ENCODE results near the gene COX11.
A peak's percentile ranks its signal among the peaks of the same experiment; 100 is the strongest.

The COX11 gene, protein sequence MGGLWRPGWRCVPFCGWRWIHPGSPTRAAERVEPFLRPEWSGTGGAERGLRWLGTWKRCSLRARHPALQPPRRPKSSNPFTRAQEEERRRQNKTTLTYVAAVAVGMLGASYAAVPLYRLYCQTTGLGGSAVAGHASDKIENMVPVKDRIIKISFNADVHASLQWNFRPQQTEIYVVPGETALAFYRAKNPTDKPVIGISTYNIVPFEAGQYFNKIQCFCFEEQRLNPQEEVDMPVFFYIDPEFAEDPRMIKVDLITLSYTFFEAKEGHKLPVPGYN

GRCh38 chr17:54968262-54968987, at the start of gene COX11, which contains the start of gene STXBP4:
COX11 (minus strand) TSS chr17:54968654; CDS start chr17:54968646, 8 bp downstream.
STXBP4 (plus strand) TSS chr17:54968765; CDS start chr17:54986220, 17,455 bp downstream.
- TF ChIP-seq CTCF (IDR thresholded peaks at IDR 0.05; ENCODE audit: low read depth, low read length, missing control alignments): peak; percentile 0
- DNase-seq (ENCODE audit: low read depth): peak; percentile 89
- H3K4me3 ChIP-seq (ENCODE audit: low read depth, low read length): peak within 1 kb of the TSS; percentile 71

DNA sequence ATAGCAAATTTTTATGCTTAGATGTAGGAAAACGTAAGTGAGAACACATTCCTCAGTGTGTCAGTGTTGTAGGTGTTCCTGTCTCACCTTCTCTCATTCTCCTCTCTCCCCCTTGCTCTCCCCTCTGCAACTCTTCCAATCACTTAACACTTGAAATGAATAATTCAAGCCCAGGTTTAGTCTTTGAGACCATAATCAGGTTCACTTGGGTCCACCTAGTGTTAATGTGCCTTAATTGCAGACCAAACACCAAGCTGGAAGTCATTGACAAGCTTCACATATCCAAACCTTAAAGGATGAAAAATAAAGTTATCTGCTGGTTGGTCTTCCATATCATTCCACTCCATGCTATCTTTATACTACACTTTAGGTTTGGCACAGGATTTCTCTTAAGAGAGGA, 37.1 kb upstream of the COX11 start:
- no peak for DNase-seq (ENCODE audit: low read depth)
- H3K4me3 ChIP-seq (ENCODE audit: low read depth, low read length): no peak overlapping the region
- TF ChIP-seq CTCF (IDR thresholded peaks at IDR 0.05; ENCODE audit: low read depth, low read length, missing control alignments): peak; percentile 48

GRCh38 chr17:55004484-55004883, 36.0 kb upstream of the COX11 start:
- no peak overlapping the region for H3K4me3 ChIP-seq (ENCODE audit: low read depth, low read length)
- TF ChIP-seq CTCF (IDR thresholded peaks at IDR 0.05; ENCODE audit: low read depth, low read length, missing control alignments): no peak

GRCh38 chr17:55002458-55002857, 34.0 kb upstream of the COX11 start:
- TF ChIP-seq CTCF (IDR thresholded peaks at IDR 0.05; ENCODE audit: low read depth, low read length, missing control alignments): no peak
- DNase-seq (ENCODE audit: low read depth): no peak
- H3K4me3 ChIP-seq (ENCODE audit: low read depth, low read length): no peak overlapping the region

More at GRCh38 chr17:55004484-55004883, 36.0 kb upstream of the COX11 start:
- no peak for DNase-seq (ENCODE audit: low read depth)

DNA sequence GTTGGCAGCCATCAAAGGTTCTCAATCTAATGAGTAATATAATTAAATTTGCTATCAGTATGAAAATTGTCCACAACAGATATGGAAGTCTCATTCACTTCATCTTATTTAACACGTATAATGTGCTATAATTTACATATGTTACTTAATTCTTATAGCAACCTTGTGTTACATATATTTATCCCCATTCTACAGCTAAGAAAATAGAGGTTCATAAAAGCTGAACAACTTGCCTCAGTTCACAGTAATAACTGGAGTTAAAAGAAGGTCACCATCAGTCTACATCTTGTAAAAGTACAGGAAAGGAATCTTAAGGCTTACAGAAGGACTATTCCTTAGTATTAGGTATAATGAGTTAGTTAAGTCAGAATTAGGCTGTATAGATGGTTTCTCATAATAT, 28.0 kb upstream of the COX11 start:
- DNase-seq (ENCODE audit: low read depth): no peak

More for the DNA sequence above, 28.0 kb upstream of the COX11 start:
- no peak for TF ChIP-seq CTCF (IDR thresholded peaks at IDR 0.05; ENCODE audit: low read depth, low read length, missing control alignments)
- no peak overlapping the region for H3K4me3 ChIP-seq (ENCODE audit: low read depth, low read length)
